Fibroblast of peridontal ligament (primary cell): ENCODE results near the gene EGR1.
A peak's percentile ranks its signal among the peaks of the same experiment; 100 is the strongest.

Experiments used
- DNase-seq: peaks from one replicate; pipeline ENCODE4 v3.0.0-alpha.2; 2010; ENCODE audit errors: extremely low read depth

EGR1 gene

DNA sequence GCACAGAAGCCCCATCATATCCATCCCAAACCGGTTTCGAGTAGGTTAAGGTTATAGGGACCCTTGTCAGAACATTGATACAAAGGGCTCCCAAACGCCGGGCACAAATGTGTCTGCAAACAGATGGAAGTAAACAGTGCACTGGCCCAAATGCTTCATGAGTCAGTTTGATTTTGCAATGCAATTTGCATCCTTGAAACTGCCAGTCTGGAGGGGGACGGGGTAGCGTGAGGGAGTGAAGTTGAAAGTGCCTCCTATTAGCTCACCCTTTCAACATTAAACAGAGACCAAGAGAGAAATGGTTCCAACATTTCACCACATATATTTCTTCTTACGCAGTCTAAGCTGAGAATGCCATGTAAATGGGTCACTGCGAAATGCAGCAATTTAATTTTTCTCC lies 42.2 kb downstream of the EGR1 start:
- peak; percentile 63 for DNase-seq

GRCh38 chr5:138508958-138509357 lies 43.7 kb downstream of the EGR1 start:
- DNase-seq, result no peak

- DNase-seq, result no peak
Observed at GRCh38 chr5:138514021-138514420, 48.7 kb downstream of the EGR1 start.

DNA sequence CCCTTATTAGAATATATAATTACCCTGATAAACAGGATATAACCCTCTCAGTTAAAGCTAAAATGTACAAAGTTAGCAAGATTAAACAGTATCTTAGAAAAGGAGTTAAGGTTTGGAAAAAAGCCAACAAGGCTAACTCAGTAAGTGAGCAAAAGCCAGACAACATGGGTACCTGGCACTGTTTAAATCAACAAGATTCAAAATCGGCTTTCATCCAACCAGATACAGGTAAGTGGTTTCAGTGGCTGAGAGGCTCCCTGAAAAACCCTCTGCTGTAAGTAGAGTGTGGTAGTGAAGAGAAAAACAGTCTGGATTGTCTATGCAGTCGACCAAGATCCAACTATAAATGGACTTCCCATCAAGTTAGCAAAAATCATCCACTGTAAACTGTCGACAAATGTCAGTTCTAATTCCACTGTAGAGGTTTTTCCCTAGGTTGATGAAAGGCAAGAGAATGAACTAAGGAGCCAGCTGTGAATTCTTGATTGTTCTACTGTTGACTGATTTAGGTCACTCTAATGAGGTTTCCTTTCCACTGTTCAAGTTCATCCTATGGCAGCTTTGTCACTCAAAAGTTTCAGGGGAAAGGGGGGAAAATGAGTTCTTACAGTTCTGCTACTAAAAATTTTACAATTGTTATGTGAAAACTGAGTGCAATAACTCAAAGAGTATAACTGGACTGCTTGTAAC lies 50.4 kb downstream of the EGR1 start:
- DNase-seq, result no peak

DNA sequence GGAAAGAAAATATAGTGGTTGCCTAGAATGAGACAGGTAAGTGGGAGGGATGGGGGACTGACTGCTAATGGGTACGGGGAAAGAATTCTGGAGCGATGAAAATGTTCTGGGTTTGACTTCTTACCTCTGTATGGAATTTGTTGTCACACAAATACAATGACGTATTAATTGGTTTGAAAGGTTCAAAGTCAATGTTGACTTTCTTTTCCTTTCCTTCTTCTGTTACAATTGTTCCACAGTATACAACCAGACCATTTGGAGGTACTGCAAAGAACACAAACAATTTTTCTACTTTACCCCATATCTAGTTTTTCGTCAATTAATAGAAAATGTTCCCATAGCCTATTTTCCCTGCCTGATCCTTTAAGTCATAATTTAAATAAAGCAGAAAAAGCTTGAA lies 52.2 kb downstream of the EGR1 start:
- no peak for DNase-seq
